GM13977 (cell line): Measurements from ENCODE around the gene FPR2.

ENCODE experiments used
- DNase-seq: peaks from one replicate; pipeline ENCODE4 v3.0.0; 2012; ENCODE audit warnings: low spot score
- CTCF ChIP-seq: IDR thresholded peaks from 2 replicates; pipeline ENCODE4 v1.5.1; 2012; ENCODE audit warnings: mild to moderate bottlenecking, control low read depth; ENCODE audit not compliant: insufficient read depth; ENCODE audit errors: extremely low read depth, missing control alignments
- in situ Hi-C: fragments of 300-500 bp; cut with MboI; formaldehyde crosslinking; loops from one replicate; pipeline ENCODE4 v1.12.0; 2022; ENCODE audit warnings: low sequenced_read_pairs, low pct_unique_long_range_greater_than_20kb, mixed read lengths, inconsistent platforms; ENCODE audit not compliant: unreplicated experiment

FPR2 gene

GRCh38 chr19:51760697-51761356, at the start of gene FPR2:
FPR2 (plus strand) TSS chr19:51761180; CDS start chr19:51768659, 7,479 bp downstream.
- no peak for TF ChIP-seq CTCF
- no peak for DNase-seq
- in situ Hi-C loops = no loop called here

- TF ChIP-seq CTCF = no peak
- no peak for DNase-seq
- in situ Hi-C loops = no loop called here
Measured at GRCh38 chr19:51711702-51712101, 49.3 kb upstream of the FPR2 start.

- TF ChIP-seq CTCF = peak; percentile 65
- peak; percentile 76 for DNase-seq
- in situ Hi-C loops = no loop called here
Measured at GRCh38 chr19:51712461-51713081, 48.4 kb upstream of the FPR2 start.

- in situ Hi-C loops = no loop called here
- no peak for TF ChIP-seq CTCF
Measured at GRCh38 chr19:51713319-51714285, 47.4 kb upstream of the FPR2 start.

GRCh38 chr19:51714848-51715247, 46.1 kb upstream of the FPR2 start:
- DNase-seq = no peak
- in situ Hi-C loops = no loop called here
- no peak for TF ChIP-seq CTCF

More at GRCh38 chr19:51713319-51714285, 47.4 kb upstream of the FPR2 start:
- DNase-seq = no peak

GRCh38 chr19:51715850-51716249, 45.1 kb upstream of the FPR2 start:
- TF ChIP-seq CTCF = no peak
- in situ Hi-C loops = no loop called here
- DNase-seq = no peak
